GDM1 (cell line): Measurements from ENCODE around the gene CECR2.
"Not testable (repeated sequence)": the region's sequence is repeated elsewhere in the genome, so short reads cannot be mapped to it uniquely, and the experiment has no call there.

Source experiments
- DNase-seq: peaks from one replicate; lab custom pipeline; 2025; lab: John Stamatoyannopoulos, UW

The CECR2 gene

GRCh38 chr22:17518406-17518805 is 149.1 kb downstream of the CECR2 start:
- DNase-seq = no peak

- DNase-seq = not testable (repeated sequence)
These were observed 152.7 kb downstream of the CECR2 start for GRCh38 chr22:17521971-17522370.

GRCh38 chr22:17523925-17524324 is 154.7 kb downstream of the CECR2 start:
- DNase-seq = no peak

- no peak for DNase-seq
These were observed 167.0 kb downstream of the CECR2 start for GRCh38 chr22:17536269-17536668.

- no peak for DNase-seq
These were observed 167.9 kb downstream of the CECR2 start for GRCh38 chr22:17537155-17537554.

GRCh38 chr22:17540481-17540880 is 171.2 kb downstream of the CECR2 start:
- DNase-seq = no peak

- no peak for DNase-seq
These were observed 172.2 kb downstream of the CECR2 start for GRCh38 chr22:17541476-17541875.

- DNase-seq = no peak
These were observed 173.2 kb downstream of the CECR2 start for GRCh38 chr22:17542452-17542851.

GRCh38 chr22:17548010-17548755 is 178.9 kb downstream of the CECR2 start:
- no peak for DNase-seq

GRCh38 chr22:17548756-17549035 is 179.4 kb downstream of the CECR2 start:
- no peak for DNase-seq

GRCh38 chr22:17549183-17549582 is 179.9 kb downstream of the CECR2 start:
- DNase-seq = no peak

GRCh38 chr22:17549655-17550054 is 180.4 kb downstream of the CECR2 start:
- DNase-seq = no peak

- no peak for DNase-seq
These were observed 183.5 kb downstream of the CECR2 start for GRCh38 chr22:17552737-17553136.

- no peak for DNase-seq
These were observed 185.6 kb downstream of the CECR2 start for GRCh38 chr22:17554814-17555213.

- no peak for DNase-seq
These were observed 189.9 kb downstream of the CECR2 start for GRCh38 chr22:17559188-17559587.

GRCh38 chr22:17562906-17563870 is 193.9 kb downstream of the CECR2 start, which contains the start of gene SLC25A18:
TSS of gene SLC25A18 (plus strand) at chr22:17563498. CDS start at chr22:17579945, 16,447 bp downstream.
- DNase-seq = no peak

GRCh38 chr22:17563936-17564391 is 194.7 kb downstream of the CECR2 start:
- no peak for DNase-seq

- DNase-seq = not testable (repeated sequence)
These were observed 196.9 kb downstream of the CECR2 start for GRCh38 chr22:17566016-17566687.

GRCh38 chr22:17566776-17567175 is 197.5 kb downstream of the CECR2 start:
- no peak for DNase-seq

GRCh38 chr22:17569971-17570511 is 200.8 kb downstream of the CECR2 start:
- no peak for DNase-seq

GRCh38 chr22:17570851-17571631 is 201.8 kb downstream of the CECR2 start:
- DNase-seq = no peak
